IMR-90 (cell line): ENCODE data around the gene UBE2K. TPM values are rescaled to one million over a fixed set of nuclear protein-coding genes. Genes with fewer than 3 reads are reported as not detected.
"Not testable (repeated sequence)": the region's sequence is repeated elsewhere in the genome, so short reads cannot be mapped to it uniquely, and the experiment has no call there.

Source experiments
- ATAC-seq: fragments of 200-7000 bp; cut with Tn5 transposase; 2 replicates; pipeline ENCODE4 v1.9.1; 2020; ENCODE audit warnings: low read depth, mild to moderate bottlenecking, moderate library complexity
- BruUV-seq: library from RNA; stranded (reverse); fragments of 400-500 nt; replicated peaks from 2 replicates; lab custom pipeline; 2021; lab: Mats Ljungman, UMichigan
- CTCF ChIA-PET: fragments of 300-600 bp; formaldehyde crosslinking; extraction: SDS; loops from one replicate; lab custom pipeline; 2021; ENCODE audit warnings: antibody characterized with exemption; lab: Yijun Ruan, JAX
- POLR2A ChIA-PET: fragments of 300-600 bp; sonication (Branson Sonifier 250); formaldehyde crosslinking; loops from one replicate; lab custom pipeline; 2022; ENCODE audit warnings: antibody characterized with exemption; ENCODE audit not compliant: unreplicated experiment; lab: Charles Lee
- DNase-seq: peaks from one replicate; pipeline ENCODE4 v3.0.0; 2013
- H2AFZ ChIP-seq: replicated peaks from 2 replicates; pipeline ENCODE3; 2013; ENCODE audit warnings: low read length, mild to moderate bottlenecking; ENCODE audit not compliant: poor library complexity
- H2AK5ac ChIP-seq: 2 replicates; pipeline ENCODE4 v1.6.1; 2013; ENCODE audit warnings: low read depth, low read length, inconsistent platforms
- H2AK9ac ChIP-seq: replicated peaks from 2 replicates; pipeline ENCODE3; 2013; ENCODE audit warnings: mild to moderate bottlenecking, low read depth, low read length, moderate library complexity; ENCODE audit not compliant: poor library complexity
- H2BK120ac ChIP-seq: 2 replicates; pipeline ENCODE4 v1.6.1; 2013; ENCODE audit warnings: low read depth, low read length, inconsistent platforms
- H2BK15ac ChIP-seq: 3 replicates; pipeline ENCODE4 v1.6.1; 2013; ENCODE audit warnings: low read depth, low read length, inconsistent platforms
- H2BK20ac ChIP-seq: 2 replicates; pipeline ENCODE4 v1.6.1; 2013; ENCODE audit warnings: low read depth, mild to moderate bottlenecking, inconsistent platforms, low read length, moderate library complexity
- H2BK5ac ChIP-seq: 2 replicates; pipeline ENCODE4 v1.6.1; 2013; ENCODE audit warnings: mild to moderate bottlenecking, low read depth, low read length, inconsistent platforms; ENCODE audit not compliant: poor library complexity, severe bottlenecking
- H3K14ac ChIP-seq: replicated peaks from 2 replicates; pipeline ENCODE4 v1.6.1; 2013; ENCODE audit warnings: low read depth, low read length, inconsistent platforms
- H3K18ac ChIP-seq: 2 replicates; pipeline ENCODE4 v1.6.1; 2013; ENCODE audit warnings: low read depth, low read length, control low read depth
- H3K23ac ChIP-seq: 2 replicates; pipeline ENCODE4 v1.6.1; 2013; ENCODE audit warnings: low read depth, low read length, inconsistent platforms
- H3K27ac ChIP-seq: 2 replicates; pipeline ENCODE4 v1.5.1; 2013; ENCODE audit warnings: mild to moderate bottlenecking, control low read depth, low read length; ENCODE audit not compliant: insufficient read depth
- H3K27me3 ChIP-seq: 2 replicates; pipeline ENCODE4 v1.6.1; 2013; ENCODE audit warnings: low read length; ENCODE audit not compliant: control insufficient read depth, insufficient read depth
- H3K36me3 ChIP-seq: 2 replicates; pipeline ENCODE4 v1.6.1; 2013; ENCODE audit warnings: low read length, mixed read lengths; ENCODE audit not compliant: control insufficient read depth, insufficient read depth
- H3K4ac ChIP-seq: 2 replicates; pipeline ENCODE4 v1.6.1; 2013; ENCODE audit warnings: low read depth, low read length, inconsistent platforms
- H3K4me1 ChIP-seq: 2 replicates; pipeline ENCODE4 v1.6.1; 2013; ENCODE audit warnings: low read length, mixed read lengths; ENCODE audit not compliant: control insufficient read depth, insufficient read depth
- H3K4me2 ChIP-seq: 2 replicates; pipeline ENCODE4 v1.6.1; 2013; ENCODE audit warnings: low read depth, mild to moderate bottlenecking, control low read depth, low read length, moderate library complexity
- H3K4me3 ChIP-seq: 2 replicates; pipeline ENCODE4 v1.5.1; 2013; ENCODE audit warnings: low read depth, mild to moderate bottlenecking, control low read depth, low read length, moderate library complexity; ENCODE audit not compliant: insufficient read depth
- H3K56ac ChIP-seq: 2 replicates; pipeline ENCODE4 v1.6.1; 2013; ENCODE audit warnings: low read length, inconsistent platforms; ENCODE audit not compliant: insufficient read depth; ENCODE audit errors: extremely low read depth
- H3K79me1 ChIP-seq, 2 experiments: 2 replicates each; pipeline ENCODE4 v1.6.1; 2013; ENCODE audit warnings: low read length in 2 of 2, inconsistent platforms in 1 of 2, low read depth in 1 of 2
- H3K9ac ChIP-seq: 2 replicates; pipeline ENCODE4 v1.6.1; 2013; ENCODE audit warnings: low read depth, low read length, control low read depth
- H3K9me1 ChIP-seq: 2 replicates; pipeline ENCODE4 v1.6.1; 2013; ENCODE audit warnings: low read length, inconsistent platforms; ENCODE audit not compliant: insufficient read depth
- H3K9me3 ChIP-seq: 2 replicates; pipeline ENCODE4 v1.6.1; 2013; ENCODE audit warnings: low read length; ENCODE audit not compliant: control insufficient read depth, insufficient read depth
- H4K20me1 ChIP-seq: 2 replicates; pipeline ENCODE4 v1.6.1; 2013; ENCODE audit warnings: low read length, inconsistent platforms; ENCODE audit not compliant: insufficient read depth
- H4K5ac ChIP-seq: 2 replicates; pipeline ENCODE4 v1.6.1; 2013; ENCODE audit warnings: mild to moderate bottlenecking, low read depth, low read length, control low read depth
- H4K8ac ChIP-seq, 2 experiments: 2 replicates each; pipeline ENCODE4 v1.6.1; 2013; ENCODE audit warnings: low read depth in 2 of 2, low read length in 2 of 2, control low read depth in 1 of 2, inconsistent platforms in 1 of 2
- H4K91ac ChIP-seq: 2 replicates; pipeline ENCODE4 v1.6.1; 2013; ENCODE audit warnings: low read depth, low read length, inconsistent platforms; ENCODE audit not compliant: insufficient read depth
- WGBS, 2 experiments: methylation state at CpG; one replicate each; pipeline versions ENCODE4 v1.1.5 to v1.1.7; 2013; ENCODE audit warnings: missing lambda C conversion rate in 2 of 2; ENCODE audit not compliant: insufficient read length in 1 of 2; ENCODE audit errors: extremely low coverage in 2 of 2; 5-methylcytosine and 5-hydroxymethylcytosine counted together
- dilution Hi-C: fragments of 300-500 bp; cut with HindIII; formaldehyde crosslinking; loops from one replicate; pipeline ENCODE4 v1.14.3; 2018; ENCODE audit warnings: low sequenced_read_pairs; ENCODE audit not compliant: unreplicated experiment
- in situ Hi-C: fragments of 300-500 bp; cut with MboI; formaldehyde crosslinking; loops from 3 replicates; pipeline ENCODE4 v1.14.3; 2019; ENCODE audit warnings: low sequenced_read_pairs, inconsistent platforms, mixed read lengths
- intact Hi-C: fragments of 100-400 bp; cut with micrococcal nuclease; formaldehyde crosslinking; loops from 2 replicates; pipeline ENCODE4 v1.10.0; 2022
- polyA plus RNA-seq, 3 experiments: library from polyadenylated mRNA; depleted of rRNA; stranded (reverse); fragments of >200 nt; gene quantifications; 2 replicates each; pipeline ENCODE4 v1.2.3, GENCODE V29; 2012; ENCODE audit warnings: low replicate concordance in 1 of 3
- total RNA-seq: library from RNA; depleted of rRNA; stranded (reverse); fragments of >200 nt; gene quantifications from 2 replicates; pipeline ENCODE4 v1.2.3, GENCODE V29; 2012

The UBE2K gene
- total and polyA plus RNA-seq, 2 of the 4 experiments (the other 2 are of a cell fraction): 17.7 to 44.8 TPM

DNA sequence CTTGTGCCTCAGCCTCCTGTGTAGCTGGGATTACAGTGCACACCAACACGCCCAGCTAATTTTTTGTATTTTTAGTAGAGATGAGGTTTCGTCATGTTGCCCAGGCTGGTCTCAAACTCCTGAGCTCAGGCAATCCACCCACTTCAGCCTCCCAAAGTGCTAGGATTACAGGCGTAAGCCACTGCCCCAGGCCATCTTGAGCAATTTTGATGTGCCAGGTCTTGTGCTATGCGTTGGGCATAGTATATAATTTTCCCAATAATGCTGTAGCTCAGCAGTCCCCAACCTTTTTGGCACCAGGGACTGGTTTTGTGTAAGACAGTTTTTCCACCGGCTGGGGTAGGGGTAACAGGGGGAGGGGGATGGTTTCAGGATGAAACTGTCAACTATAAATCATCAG lies 41.3 kb upstream of the UBE2K start:
- H4K91ac ChIP-seq, H3K27me3 ChIP-seq, H3K27ac ChIP-seq, H3K23ac ChIP-seq, H4K8ac ChIP-seq, CTCF ChIA-PET, H3K79me1 ChIP-seq, H2BK120ac ChIP-seq, H3K36me3 ChIP-seq, H4K5ac ChIP-seq, in situ Hi-C loops, H2AK9ac ChIP-seq, H3K4me2 ChIP-seq, H2AK5ac ChIP-seq, DNase-seq, H4K20me1 ChIP-seq, H3K18ac ChIP-seq, ATAC-seq, H3K4ac ChIP-seq, H2BK5ac ChIP-seq, H3K14ac ChIP-seq, H3K9me3 ChIP-seq, H3K56ac ChIP-seq, dilution Hi-C loops, H2BK20ac ChIP-seq, BruUV-seq, intact Hi-C loops, H3K4me3 ChIP-seq, H3K9me1 ChIP-seq, H2AFZ ChIP-seq, H3K4me1 ChIP-seq, H3K9ac ChIP-seq, H2BK15ac ChIP-seq: not testable (repeated sequence)
- POLR2A ChIA-PET: interaction anchor here (0.7 kb wide), 1 partner anchor 10 kb away, joined by 3 read pairs; no protein-coding TSS in a partner anchor
- no CpG with 5 or more reads among the region's 5 CpGs for WGBS, 2 experiments
